ENCODE data around the gene ADCY1. TPM values are rescaled to one million over a fixed set of nuclear protein-coding genes. Genes with fewer than 3 reads are reported as not detected.

The ADCY1 gene
- polyA plus RNA-seq, 1 experiment, result 0.15 TPM

- TF ChIP-seq CTCF (IDR thresholded peaks at IDR 0.05; ENCODE audit: low read depth, low read length), result no peak
- POLR2A ChIA-PET, result no interaction called here
These were observed 139.7 kb downstream of the ADCY1 start for GRCh38 chr7:45713669-45714520.

GRCh38 chr7:45714521-45714820, 140.3 kb downstream of the ADCY1 start:
- DNase-seq (ENCODE audit: low read depth, low spot score), result no peak
- Histone ChIP-seq H3K4me3 (ENCODE audit: low read depth, low read length) (no peak overlapping the region), H3K27me3 (ENCODE audit: control insufficient read depth, insufficient read depth, low read length) (peaks cover 15% of the 10 kb centered on the region), H3K27ac (ENCODE audit: low read depth, low read length) (no peak overlapping the region), H3K9me3 (ENCODE audit: control insufficient read depth, insufficient read depth, low read length) (no peaks in the 10 kb centered on the region; the same call in 1 of the 2 replicates)
- POLR2A ChIA-PET, result no interaction called here
- TF ChIP-seq CTCF (IDR thresholded peaks at IDR 0.05; ENCODE audit: low read depth, low read length), result no peak
- CTCF ChIA-PET, result no interaction called here

More at GRCh38 chr7:45713669-45714520, 139.7 kb downstream of the ADCY1 start:
- DNase-seq (ENCODE audit: low read depth, low spot score), result no peak
- Histone ChIP-seq H3K4me3 (ENCODE audit: low read depth, low read length) (no peak overlapping the region), H3K27me3 (ENCODE audit: control insufficient read depth, insufficient read depth, low read length) (peaks cover 18% of the 10 kb centered on the region), H3K27ac (ENCODE audit: low read depth, low read length) (no peak overlapping the region), H3K9me3 (ENCODE audit: control insufficient read depth, insufficient read depth, low read length) (no peaks in the 10 kb centered on the region; the same call in 1 of the 2 replicates)
- CTCF ChIA-PET, result no interaction called here

GRCh38 chr7:45715471-45716352, 141.5 kb downstream of the ADCY1 start:
- peaks cover 15% of the 10 kb centered on the region for H3K27me3 ChIP-seq (ENCODE audit: control insufficient read depth, insufficient read depth, low read length)
- ChIA-PET POLR2A (no interaction called here), CTCF (no interaction called here)
- H3K4me3 ChIP-seq (ENCODE audit: low read depth, low read length), result no peak overlapping the region
- no peak for DNase-seq (ENCODE audit: low read depth, low spot score)
- no peak for TF ChIP-seq CTCF (IDR thresholded peaks at IDR 0.05; ENCODE audit: low read depth, low read length)
- H3K9me3 ChIP-seq (ENCODE audit: control insufficient read depth, insufficient read depth, low read length), result no peaks in the 10 kb centered on the region; the same call in 1 of the 2 replicates
- no peak overlapping the region for H3K27ac ChIP-seq (ENCODE audit: low read depth, low read length)

- no peak for DNase-seq (ENCODE audit: low read depth, low spot score)
- Histone ChIP-seq H3K27me3 (ENCODE audit: control insufficient read depth, insufficient read depth, low read length) (peaks cover 15% of the 10 kb centered on the region), H3K4me3 (ENCODE audit: low read depth, low read length) (no peak overlapping the region), H3K9me3 (ENCODE audit: control insufficient read depth, insufficient read depth, low read length) (no peaks in the 10 kb centered on the region; the same call in 1 of the 2 replicates), H3K27ac (ENCODE audit: low read depth, low read length) (no peak overlapping the region)
- ChIA-PET POLR2A (no interaction called here), CTCF (no interaction called here)
- TF ChIP-seq CTCF (IDR thresholded peaks at IDR 0.05; ENCODE audit: low read depth, low read length), result no peak
These were observed 142.4 kb downstream of the ADCY1 start for GRCh38 chr7:45716380-45717203.

All from AG04450 (cell line).